GM12872 (cell line): ENCODE data around the gene KCNMB2.

Experiments
- TF ChIP-seq, protein P1 (sequence below): IDR thresholded peaks from 3 replicates; pipeline ENCODE4 v1.5.1; 2011; ENCODE audit warnings: low read depth, mild to moderate bottlenecking, low read length, moderate library complexity; ENCODE audit not compliant: insufficient read depth

Gene KCNMB2

DNA sequence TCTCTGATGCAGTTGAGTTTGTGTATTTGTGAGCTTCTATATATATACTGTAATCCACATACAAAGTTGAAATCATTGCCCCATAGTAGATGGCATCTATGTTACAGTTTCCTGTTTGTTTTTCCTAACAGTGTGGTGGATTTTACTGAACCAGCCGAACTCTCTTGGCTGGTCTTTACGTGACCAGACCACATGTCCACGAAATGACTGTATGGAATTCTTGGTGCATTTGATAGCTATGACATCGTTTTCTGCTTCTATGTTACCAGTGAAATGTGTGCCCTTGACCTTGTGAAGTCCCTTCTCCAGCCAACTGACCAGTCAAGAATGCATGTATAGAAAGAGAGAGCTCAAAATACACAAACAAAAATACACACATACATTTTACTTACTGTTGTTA is 1.8 kb downstream of the KCNMB2 start:
- TF ChIP-seq, protein P1, sequence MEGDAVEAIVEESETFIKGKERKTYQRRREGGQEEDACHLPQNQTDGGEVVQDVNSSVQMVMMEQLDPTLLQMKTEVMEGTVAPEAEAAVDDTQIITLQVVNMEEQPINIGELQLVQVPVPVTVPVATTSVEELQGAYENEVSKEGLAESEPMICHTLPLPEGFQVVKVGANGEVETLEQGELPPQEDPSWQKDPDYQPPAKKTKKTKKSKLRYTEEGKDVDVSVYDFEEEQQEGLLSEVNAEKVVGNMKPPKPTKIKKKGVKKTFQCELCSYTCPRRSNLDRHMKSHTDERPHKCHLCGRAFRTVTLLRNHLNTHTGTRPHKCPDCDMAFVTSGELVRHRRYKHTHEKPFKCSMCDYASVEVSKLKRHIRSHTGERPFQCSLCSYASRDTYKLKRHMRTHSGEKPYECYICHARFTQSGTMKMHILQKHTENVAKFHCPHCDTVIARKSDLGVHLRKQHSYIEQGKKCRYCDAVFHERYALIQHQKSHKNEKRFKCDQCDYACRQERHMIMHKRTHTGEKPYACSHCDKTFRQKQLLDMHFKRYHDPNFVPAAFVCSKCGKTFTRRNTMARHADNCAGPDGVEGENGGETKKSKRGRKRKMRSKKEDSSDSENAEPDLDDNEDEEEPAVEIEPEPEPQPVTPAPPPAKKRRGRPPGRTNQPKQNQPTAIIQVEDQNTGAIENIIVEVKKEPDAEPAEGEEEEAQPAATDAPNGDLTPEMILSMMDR, result no peak

DNA sequence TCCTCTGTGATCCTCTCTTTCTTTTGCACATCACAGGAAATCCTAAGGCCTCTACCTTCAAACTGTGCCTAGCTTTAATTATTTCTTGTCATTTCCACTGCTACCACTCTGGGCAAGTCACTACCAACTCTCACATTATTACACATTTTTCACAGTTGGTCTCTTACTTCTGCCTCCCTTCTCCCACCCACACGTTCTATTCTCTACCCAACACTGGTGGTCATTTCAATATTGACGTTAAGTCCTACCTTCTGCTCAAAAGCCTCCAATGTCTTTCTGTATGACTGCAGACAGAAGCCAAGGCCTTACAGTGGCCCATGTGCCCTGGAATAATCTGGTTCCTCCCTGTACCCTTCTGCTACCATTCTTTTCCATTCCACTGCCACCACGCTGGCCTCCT is 3.9 kb downstream of the KCNMB2 start:
- TF ChIP-seq, protein P1, result no peak

DNA sequence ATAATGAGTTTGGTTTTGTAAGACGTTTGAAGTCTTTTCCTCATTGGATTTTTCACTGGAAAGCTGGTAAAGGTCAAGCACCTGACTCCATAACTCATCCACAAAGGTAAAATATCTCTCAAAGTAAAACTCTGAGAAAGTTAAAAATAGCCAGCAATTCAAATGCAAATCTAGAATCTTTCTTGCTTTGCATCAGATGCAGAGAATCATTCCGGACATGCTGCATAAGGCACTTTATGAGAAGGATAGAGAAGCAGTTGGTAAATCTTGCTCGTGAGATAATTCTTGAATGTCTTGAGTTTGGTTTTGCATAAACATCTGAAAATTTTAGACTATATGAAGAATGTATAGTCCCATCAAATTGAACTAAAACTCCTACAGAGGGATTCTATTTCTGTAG is 9.1 kb downstream of the KCNMB2 start:
- TF ChIP-seq, protein P1, result no peak

DNA sequence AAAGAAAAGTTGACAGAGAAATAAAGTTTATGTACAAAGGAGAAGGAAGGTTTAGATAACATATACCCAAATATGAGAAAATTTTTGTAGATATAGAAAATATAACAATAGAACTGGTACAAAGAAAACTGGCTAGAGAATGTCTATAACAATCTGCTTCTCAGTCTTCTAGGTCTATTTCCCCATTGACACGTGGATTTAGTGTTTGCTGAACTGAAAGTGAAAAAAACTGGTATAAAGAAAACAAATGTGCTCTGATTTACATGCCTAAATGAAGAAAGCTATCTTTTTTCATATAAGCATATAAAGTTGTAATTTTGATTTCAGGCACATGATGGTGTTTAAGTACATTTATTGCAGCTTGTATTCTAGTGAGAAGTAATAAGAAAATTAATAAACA is 9.8 kb downstream of the KCNMB2 start:
- TF ChIP-seq, protein P1, result no peak

DNA sequence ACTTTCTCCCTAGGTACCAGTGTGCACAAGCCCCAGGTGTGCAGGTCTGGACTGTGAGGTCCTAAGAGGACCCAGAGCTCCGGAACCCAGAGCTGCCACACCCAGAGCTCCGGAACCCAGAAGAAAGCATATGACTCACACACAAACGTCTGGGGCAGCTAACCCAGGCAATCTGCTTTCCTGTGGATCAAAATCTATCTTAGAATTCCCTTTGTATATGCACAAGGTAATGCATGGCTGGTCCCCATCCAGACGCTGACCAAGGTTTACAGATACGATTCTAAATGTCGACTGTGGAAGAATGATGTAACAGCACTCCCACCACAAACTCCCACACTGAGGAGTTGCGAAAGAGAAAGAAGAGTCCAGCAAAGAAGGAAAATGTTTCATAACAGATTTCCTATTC is 15.7 kb downstream of the KCNMB2 start:
- TF ChIP-seq, protein P1, result no peak

DNA sequence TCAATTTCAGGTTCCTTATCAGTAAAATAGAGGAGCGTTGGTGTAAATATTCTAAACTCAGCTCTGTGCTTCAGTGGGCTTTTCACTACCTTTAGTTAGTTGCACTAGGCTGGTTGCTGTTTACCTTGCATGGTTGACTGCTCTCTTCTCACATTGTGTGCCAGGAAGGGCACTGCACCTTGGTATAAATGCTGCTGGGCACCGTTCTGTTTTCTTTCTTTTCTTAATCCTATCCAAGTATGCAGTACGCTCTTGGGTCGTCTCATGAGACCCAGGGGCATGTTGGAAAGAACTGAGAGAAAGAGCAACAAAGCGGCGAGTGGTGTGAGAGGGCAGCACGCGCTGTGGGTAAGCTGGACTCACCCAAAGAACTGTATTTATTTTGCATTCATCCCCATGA is 22.4 kb downstream of the KCNMB2 start:
- TF ChIP-seq, protein P1, result no peak

DNA sequence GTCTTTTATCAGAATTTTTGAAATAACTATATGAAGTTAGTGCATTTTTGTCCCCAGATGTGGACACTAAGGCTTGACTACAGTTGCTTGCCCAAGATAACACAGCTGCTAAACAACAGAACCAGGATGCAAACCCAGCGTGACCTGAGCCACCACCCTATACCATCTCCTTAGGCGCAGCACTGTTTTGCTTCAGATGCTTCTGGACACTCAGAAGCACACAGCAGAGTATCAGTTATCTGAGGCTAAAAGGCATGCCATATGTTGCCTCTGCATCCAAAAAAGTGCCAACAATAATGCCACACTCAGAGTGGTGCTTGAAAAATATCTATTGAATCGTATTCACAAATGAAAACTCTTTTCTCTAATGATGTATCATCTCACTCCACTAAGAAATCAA is 24.5 kb downstream of the KCNMB2 start:
- TF ChIP-seq, protein P1, result no peak

DNA sequence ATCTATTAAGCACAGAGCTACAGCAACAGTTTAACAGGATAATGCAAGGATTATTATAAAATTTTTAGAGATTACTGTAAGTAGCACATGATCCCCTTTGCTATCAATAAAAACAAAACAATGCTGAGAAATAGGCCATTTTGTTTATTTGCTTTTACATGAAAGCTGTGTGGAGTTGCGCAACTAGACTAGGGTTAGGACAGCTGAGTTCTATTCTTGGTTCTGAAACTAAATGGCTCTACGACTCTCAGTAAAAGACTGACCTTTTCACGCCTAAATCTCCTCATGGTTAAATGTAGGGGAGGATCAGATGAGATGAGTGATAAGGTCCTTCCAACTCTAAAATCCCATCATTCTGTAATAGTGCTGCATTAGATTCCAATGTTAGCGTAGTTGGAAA is 25.0 kb downstream of the KCNMB2 start:
- TF ChIP-seq, protein P1, result no peak
